GM12873 (cell line): ENCODE measurements around the gene SSR3.

ENCODE experiments used
- TF ChIP-seq, protein P1 (sequence below): IDR thresholded peaks from 2 replicates; pipeline ENCODE4 v1.5.1; 2012; ENCODE audit warnings: low read depth, mild to moderate bottlenecking, moderate library complexity, low read length, control low read depth; ENCODE audit not compliant: insufficient read depth; ENCODE audit errors: missing control alignments

The SSR3 gene

DNA sequence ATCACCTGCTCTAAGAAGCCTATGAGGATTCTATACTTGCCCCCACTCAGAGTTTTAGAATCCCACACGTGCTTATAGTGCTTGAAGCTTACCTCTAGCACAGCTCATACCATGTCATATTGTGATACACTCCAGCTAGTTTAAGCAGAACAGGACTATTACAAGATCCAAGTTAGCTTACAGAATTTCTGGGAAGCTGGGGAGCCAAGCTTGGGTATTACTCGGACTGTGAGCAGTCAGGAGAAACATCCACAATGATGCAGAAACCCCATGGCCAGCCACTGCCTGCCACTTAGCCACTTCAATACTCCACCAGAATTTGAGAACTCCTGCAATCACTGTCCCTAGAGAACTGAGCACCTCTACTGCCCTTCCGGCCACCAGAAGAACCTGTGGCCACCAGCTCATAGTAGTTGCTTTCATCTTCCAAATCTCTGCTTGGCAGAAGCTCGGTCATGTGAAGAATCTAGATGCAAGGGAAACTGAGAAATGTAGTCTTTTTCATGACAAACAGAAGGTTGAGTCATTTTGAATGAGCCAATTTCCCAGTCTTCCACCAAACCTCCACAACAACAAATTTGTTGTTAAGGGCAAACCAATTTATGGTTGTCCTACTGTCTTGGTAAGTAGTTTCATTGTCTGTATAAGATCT, 27.7 kb upstream of the SSR3 start:
- TF ChIP-seq, protein P1, sequence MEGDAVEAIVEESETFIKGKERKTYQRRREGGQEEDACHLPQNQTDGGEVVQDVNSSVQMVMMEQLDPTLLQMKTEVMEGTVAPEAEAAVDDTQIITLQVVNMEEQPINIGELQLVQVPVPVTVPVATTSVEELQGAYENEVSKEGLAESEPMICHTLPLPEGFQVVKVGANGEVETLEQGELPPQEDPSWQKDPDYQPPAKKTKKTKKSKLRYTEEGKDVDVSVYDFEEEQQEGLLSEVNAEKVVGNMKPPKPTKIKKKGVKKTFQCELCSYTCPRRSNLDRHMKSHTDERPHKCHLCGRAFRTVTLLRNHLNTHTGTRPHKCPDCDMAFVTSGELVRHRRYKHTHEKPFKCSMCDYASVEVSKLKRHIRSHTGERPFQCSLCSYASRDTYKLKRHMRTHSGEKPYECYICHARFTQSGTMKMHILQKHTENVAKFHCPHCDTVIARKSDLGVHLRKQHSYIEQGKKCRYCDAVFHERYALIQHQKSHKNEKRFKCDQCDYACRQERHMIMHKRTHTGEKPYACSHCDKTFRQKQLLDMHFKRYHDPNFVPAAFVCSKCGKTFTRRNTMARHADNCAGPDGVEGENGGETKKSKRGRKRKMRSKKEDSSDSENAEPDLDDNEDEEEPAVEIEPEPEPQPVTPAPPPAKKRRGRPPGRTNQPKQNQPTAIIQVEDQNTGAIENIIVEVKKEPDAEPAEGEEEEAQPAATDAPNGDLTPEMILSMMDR, result no peak

DNA sequence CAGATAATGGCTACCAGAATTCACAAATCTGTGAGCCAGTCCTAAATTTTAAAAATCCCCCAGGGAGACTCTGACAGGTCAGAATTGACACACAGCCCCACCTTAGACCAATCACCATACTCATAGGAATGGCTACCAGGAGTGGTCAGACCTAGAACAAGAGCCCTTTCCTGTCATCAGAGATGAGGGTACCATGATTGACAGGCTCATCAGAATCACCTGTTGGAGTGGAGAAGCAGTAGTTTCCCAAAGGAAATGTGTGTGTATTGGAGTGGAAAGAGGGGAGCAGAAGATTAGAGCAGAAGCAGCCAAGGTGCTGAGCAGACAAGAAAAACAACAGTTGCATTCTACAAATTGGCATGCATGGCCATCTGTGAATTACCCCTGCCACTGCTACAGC, 27.0 kb upstream of the SSR3 start:
- TF ChIP-seq, protein P1, result no peak

DNA sequence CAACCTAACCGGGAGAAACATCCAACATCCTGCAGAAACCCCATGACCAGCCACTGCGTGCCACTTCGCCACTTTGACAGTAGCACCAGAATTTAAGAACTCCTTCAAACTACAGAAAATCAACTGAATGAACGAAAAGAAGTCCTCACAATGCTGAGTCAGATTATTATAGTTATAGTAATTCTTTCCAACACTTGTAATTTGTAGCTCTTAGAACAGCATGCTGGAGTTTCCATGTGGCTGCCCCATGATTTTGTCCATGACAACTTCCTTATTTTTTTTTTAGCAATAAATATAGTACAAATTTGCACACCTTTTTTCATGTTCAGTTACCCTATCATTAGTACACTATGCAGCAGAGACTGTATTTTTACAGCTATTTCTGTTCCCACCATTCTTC, 26.1 kb upstream of the SSR3 start:
- TF ChIP-seq, protein P1, result no peak

DNA sequence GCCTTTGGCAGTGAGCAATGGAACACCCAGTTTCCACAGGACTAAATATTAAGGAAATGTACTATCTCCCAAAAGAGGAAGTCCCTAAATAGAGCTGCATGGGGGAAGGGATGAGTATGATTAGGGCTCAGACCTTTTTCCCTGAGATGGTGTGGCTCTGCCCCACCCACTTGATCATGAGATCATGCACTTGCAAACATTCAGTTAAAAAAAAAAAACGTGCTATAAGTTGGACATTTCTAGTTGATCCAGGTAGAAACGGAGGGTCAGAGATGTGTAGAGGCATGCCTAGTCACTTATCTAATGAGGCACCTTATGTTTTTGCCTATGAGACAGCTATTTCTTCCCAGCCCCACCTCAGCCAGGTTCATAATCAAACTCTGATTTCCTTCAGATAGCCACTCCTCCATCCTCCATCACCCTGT, 24.5 kb upstream of the SSR3 start:
- TF ChIP-seq, protein P1, result no peak

DNA sequence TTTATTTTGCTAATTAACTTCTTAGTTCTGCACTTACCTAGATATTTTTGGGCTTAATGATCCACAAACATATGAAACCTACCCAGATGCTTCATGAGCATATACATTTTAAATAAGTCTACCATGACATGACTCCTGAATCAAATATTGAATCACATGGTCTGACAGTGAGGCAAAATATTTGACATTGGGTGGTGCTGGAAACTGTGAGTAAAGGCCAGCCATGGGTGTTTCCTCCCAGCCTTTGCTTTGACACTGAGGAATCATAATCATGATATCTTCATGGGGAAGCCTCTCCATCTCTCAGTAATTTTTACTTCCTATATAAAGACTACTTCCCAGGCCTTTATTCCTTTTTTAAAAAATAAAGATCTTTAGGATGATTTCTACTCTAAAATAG, 22.8 kb upstream of the SSR3 start:
- TF ChIP-seq, protein P1, result no peak

DNA sequence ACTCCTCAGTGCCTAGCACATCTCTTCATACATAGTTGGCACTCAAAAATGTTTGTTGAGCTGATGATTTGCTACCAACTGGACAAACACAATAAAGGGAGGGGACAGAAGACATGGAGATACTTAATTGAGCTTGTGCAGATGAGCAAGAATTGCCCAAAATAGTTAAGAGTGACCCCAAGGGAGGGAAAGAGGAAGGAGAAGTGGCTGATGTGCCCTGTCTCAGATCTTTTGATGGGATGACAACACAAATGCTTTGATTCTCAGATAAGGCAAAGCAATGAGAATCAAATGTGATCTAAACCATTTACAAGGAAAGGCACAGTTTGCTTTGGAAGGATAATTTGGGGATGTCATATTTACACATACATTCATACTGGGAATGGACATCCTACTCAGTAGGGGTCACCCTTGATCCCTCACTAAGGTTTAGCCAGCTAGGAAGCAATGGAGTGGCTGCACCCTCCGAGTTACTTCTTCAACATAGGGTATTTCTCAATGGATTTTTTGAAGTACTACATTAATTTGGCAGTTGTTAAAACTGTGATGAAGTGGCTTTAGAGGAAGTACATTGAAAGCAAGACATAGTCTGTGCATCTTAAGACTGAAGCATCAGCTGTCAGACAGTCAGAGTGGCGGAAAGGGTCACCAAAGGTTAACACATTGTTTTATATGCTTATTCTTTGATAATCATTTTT, 21.9 kb upstream of the SSR3 start:
- TF ChIP-seq, protein P1, result no peak

DNA sequence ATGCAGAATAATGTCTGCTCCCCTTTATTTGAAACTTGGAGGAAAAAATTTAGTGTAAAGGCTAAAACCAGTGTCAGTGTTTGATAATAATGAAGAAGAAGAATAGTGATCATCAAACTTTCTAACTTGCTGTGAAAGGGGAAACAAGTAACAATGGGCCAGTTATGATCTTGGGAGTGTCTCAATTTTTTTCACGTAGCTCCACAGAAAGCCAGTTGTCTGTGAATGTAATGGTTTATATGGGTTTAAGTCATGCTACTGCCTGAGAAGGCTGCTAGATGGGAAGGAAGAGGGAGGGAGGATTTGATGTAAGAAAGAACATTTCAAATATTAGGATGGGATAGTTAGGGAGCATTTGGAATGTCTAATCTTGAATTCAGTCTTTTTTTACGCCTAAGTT, 21.1 kb upstream of the SSR3 start:
- TF ChIP-seq, protein P1, result no peak
